Activated naive CD8-positive, alpha-beta T cell treated with anti-CD3 and anti-CD28 coated beads, Interleukin-2, amount 10 ng/mL, durations not matched to agents 7 days and 5 days (primary cell): ENCODE data around the gene POU2AF2. TPM values are rescaled to one million over a fixed set of nuclear protein-coding genes. Genes with fewer than 3 reads are reported as not detected.
"Not testable (repeated sequence)": the region's sequence is repeated elsewhere in the genome, so short reads cannot be mapped to it uniquely, and the experiment has no call there.

Experiments used
- ATAC-seq: fragments of 150-1000 bp; cut with Tn5 transposase; one replicate; pipeline ENCODE4 v1.10.0; 2021; ENCODE audit warnings: low read depth, moderate library complexity
- POLR2A ChIA-PET: fragments of 350-600 bp; sonication (Branson Sonifier 250); formaldehyde crosslinking; loops from one replicate; lab custom pipeline; 2021; ENCODE audit warnings: antibody characterized with exemption; lab: Charles Lee
- DNase-seq: peaks from one replicate; pipeline ENCODE4 v3.0.0; 2021
- H3K27ac Mint-ChIP-seq: one replicate; pipeline ENCODE4 v1.8.0; 2022; ENCODE audit warnings: mild to moderate bottlenecking, mixed read lengths
- H3K27me3 Mint-ChIP-seq: one replicate; pipeline ENCODE4 v1.8.0; 2022; ENCODE audit warnings: mild to moderate bottlenecking, moderate library complexity, mixed read lengths
- H3K36me3 Mint-ChIP-seq: one replicate; pipeline ENCODE4 v1.8.0; 2021; ENCODE audit warnings: mild to moderate bottlenecking, mixed read lengths
- H3K4me1 Mint-ChIP-seq: one replicate; pipeline ENCODE4 v1.8.0; 2021; ENCODE audit warnings: mixed read lengths
- H3K4me3 Mint-ChIP-seq: one replicate; pipeline ENCODE4 v1.8.0; 2022; ENCODE audit warnings: mild to moderate bottlenecking, moderate library complexity, mixed read lengths
- H3K9me3 Mint-ChIP-seq: one replicate; pipeline ENCODE4 v1.8.0; 2021; ENCODE audit warnings: mixed read lengths
- total RNA-seq, 2 experiments: library from RNA; stranded (reverse); gene quantifications; one replicate each; pipeline ENCODE4 v1.2.3, GENCODE V29; 2021

Gene POU2AF2
- total RNA-seq, 2 experiments from 2014 or later = not detected

- H3K36me3 Mint-ChIP-seq = no peaks in the 10 kb centered on the region
- DNase-seq = peak; percentile 53
- H3K27ac Mint-ChIP-seq = peak overlapping the region; percentile 26
Measured at GRCh38 chr11:111229604-111230003, 15.9 kb upstream of the POU2AF2 start.

DNA sequence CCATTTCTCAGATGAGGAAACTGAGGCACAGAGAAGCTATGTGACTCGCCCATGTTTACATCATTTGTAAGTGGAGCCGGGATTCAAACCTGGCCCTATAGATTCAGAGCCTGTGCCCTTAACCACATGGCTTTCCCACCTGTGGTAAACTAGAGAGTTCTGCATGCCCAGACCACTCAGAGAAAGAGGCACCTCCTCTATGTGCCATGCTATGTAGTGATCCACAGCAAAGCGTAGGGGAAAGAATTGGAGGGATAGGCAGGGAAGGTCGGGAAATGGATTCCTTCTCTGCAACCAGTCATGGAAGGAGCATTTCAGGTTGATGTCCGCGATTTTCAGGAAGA, 15.4 kb upstream of the POU2AF2 start:
- peak overlapping the region; percentile 73 for H3K4me3 Mint-ChIP-seq
- H3K36me3 Mint-ChIP-seq = no peaks in the 10 kb centered on the region
- peaks cover 25% of the 10 kb centered on the region for H3K27me3 Mint-ChIP-seq
- no peak overlapping the region for H3K27ac Mint-ChIP-seq
- DNase-seq = no peak
- H3K4me1 Mint-ChIP-seq = peaks cover 24% of the 10 kb centered on the region
- POLR2A ChIA-PET = no interaction called here
- H3K9me3 Mint-ChIP-seq = no peaks in the 10 kb centered on the region
- ATAC-seq = peak; percentile 37

More at GRCh38 chr11:111229604-111230003, 15.9 kb upstream of the POU2AF2 start:
- peak; percentile 58 for ATAC-seq
- POLR2A ChIA-PET = interaction anchor here (1.5 kb wide), 1 partner anchor 800 kb away, joined by 3 read pairs; the partner anchor contains the start of gene FDX1
- Mint-ChIP-seq H3K9me3 (no peaks in the 10 kb centered on the region), H3K4me1 (peaks cover 24% of the 10 kb centered on the region), H3K27me3 (peaks cover 25% of the 10 kb centered on the region), H3K4me3 (peak overlapping the region; percentile 73)

- Mint-ChIP-seq H3K36me3 (no peaks in the 10 kb centered on the region), H3K4me3 (no peak overlapping the region), H3K4me1 (peaks cover 24% of the 10 kb centered on the region), H3K27me3 (peaks cover 23% of the 10 kb centered on the region), H3K9me3 (no peaks in the 10 kb centered on the region), H3K27ac (no peak overlapping the region)
- DNase-seq (no peak), ATAC-seq (no peak)
- POLR2A ChIA-PET = interaction anchor here (1.2 kb wide), 1 partner anchor 802 kb away, joined by 3 read pairs; the partner anchor contains the start of gene FDX1
Measured at GRCh38 chr11:111231836-111232235, 13.7 kb upstream of the POU2AF2 start.

DNA sequence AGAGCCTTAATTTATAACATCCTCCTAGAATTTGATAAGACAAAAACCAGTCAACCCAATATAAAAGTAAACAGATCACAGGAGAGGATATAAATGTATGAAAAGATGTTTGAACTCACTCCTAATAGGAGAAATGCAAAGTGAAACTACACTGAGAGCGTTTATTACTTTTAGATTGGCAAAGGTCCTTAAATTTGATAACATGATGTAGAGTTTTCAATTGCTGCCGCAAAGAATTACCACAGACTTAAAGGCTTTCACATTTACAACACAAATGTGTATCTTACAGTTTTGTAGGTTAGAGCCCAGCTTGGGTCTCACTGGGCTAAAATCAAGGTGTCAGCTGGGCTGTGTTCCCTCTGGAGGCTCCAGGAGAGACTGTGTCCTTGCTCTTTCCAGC, 9.1 kb upstream of the POU2AF2 start:
- ATAC-seq (no peak), DNase-seq (no peak)
- H3K4me3 Mint-ChIP-seq = no peak overlapping the region
- POLR2A ChIA-PET = no interaction called here
- no peak overlapping the region for H3K27ac Mint-ChIP-seq
- H3K27me3 Mint-ChIP-seq = peaks cover 27% of the 10 kb centered on the region
- no peaks in the 10 kb centered on the region for H3K36me3 Mint-ChIP-seq
- H3K4me1 Mint-ChIP-seq = peaks cover 2% of the 10 kb centered on the region
- H3K9me3 Mint-ChIP-seq = no peaks in the 10 kb centered on the region

DNA sequence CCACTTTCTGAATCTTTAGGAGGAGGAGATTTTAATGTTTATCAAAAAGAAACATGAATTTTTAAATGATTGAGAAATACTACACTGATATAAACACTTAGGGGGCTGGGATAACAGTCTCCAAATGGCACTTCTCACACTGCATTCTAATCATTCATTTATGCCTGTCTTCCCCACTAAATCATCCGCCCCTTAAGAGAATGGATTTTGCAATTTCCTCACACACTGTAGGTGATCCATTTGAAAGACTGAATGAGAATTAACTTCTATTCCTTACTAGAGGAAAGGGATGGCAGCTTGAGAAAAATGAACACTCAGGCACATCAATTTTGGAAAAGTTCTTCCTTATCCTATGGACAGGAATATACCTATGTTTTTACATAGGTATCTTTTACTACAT, 7.6 kb upstream of the POU2AF2 start:
- no peak for DNase-seq
- H3K27me3 Mint-ChIP-seq = peaks cover 29% of the 10 kb centered on the region
- POLR2A ChIA-PET = no interaction called here
- H3K4me3 Mint-ChIP-seq = no peak overlapping the region
- H3K4me1 Mint-ChIP-seq = no peaks in the 10 kb centered on the region
- H3K36me3 Mint-ChIP-seq = no peaks in the 10 kb centered on the region
- no peak for ATAC-seq
- H3K27ac Mint-ChIP-seq = no peak overlapping the region
- no peaks in the 10 kb centered on the region for H3K9me3 Mint-ChIP-seq

DNA sequence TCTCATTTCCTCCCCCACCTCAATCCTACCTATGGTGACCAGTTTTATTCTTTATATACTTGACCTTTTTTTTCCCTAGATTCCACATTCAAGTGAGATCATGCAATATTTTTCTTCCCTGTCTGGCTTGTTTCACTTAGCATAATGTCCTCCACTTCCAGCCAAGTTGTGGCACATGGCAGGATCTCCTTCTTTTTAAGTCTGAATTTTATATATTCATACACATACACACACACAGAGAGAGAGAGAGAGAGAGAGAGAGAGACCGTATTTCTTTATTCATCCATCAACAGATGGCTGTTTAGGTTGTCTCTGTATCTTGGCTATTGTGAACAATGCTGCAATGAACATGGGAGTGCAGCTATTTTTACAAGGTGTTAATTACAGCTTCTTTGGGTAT, 1.4 kb downstream of the POU2AF2 start:
- H3K27ac Mint-ChIP-seq = no peak overlapping the region
- no peak for ATAC-seq
- POLR2A ChIA-PET = no interaction called here
- no peaks in the 10 kb centered on the region for H3K9me3 Mint-ChIP-seq
- H3K27me3 Mint-ChIP-seq = peaks cover 54% of the 10 kb centered on the region
- H3K4me3 Mint-ChIP-seq = no peak overlapping the region
- no peaks in the 10 kb centered on the region for H3K36me3 Mint-ChIP-seq
- DNase-seq = no peak
- no peaks in the 10 kb centered on the region for H3K4me1 Mint-ChIP-seq

- POLR2A ChIA-PET = no interaction called here
- no peaks in the 10 kb centered on the region for H3K36me3 Mint-ChIP-seq
- no peaks in the 10 kb centered on the region for H3K4me1 Mint-ChIP-seq
- no peak for ATAC-seq
- no peak overlapping the region for H3K4me3 Mint-ChIP-seq
- peaks cover 33% of the 10 kb centered on the region for H3K27me3 Mint-ChIP-seq
- no peak for DNase-seq
- H3K27ac Mint-ChIP-seq = no peak overlapping the region
- H3K9me3 Mint-ChIP-seq = no peaks in the 10 kb centered on the region
Measured at GRCh38 chr11:111250936-111251335, 5.4 kb downstream of the POU2AF2 start.

DNA sequence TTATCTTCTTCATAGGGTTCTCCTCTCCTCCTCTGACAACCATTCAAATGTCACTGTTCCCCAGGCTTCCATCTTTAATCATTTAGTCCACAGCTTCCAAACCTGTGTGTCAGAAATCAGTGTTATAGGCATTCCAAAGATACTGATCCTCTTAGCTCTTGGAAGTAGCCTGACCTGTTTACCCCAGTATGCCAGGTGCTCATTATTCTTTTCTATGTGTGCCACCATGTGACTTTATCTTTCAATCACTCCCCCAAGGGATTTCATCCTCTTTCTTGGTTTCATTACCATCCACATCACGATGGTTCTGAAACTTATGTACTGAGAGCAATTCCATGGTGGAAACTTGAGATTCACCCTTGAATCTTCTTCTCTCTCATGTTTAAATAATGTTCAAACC, 7.6 kb downstream of the POU2AF2 start:
- no peak overlapping the region for H3K4me3 Mint-ChIP-seq
- ATAC-seq = no peak
- no peaks in the 10 kb centered on the region for H3K9me3 Mint-ChIP-seq
- no peak for DNase-seq
- H3K36me3 Mint-ChIP-seq = no peaks in the 10 kb centered on the region
- POLR2A ChIA-PET = no interaction called here
- no peak overlapping the region for H3K27ac Mint-ChIP-seq
- peaks cover 34% of the 10 kb centered on the region for H3K27me3 Mint-ChIP-seq
- H3K4me1 Mint-ChIP-seq = no peaks in the 10 kb centered on the region

GRCh38 chr11:111253630-111254029, 8.1 kb downstream of the POU2AF2 start:
- Mint-ChIP-seq H3K27me3 (peaks cover 31% of the 10 kb centered on the region), H3K4me3 (no peak overlapping the region), H3K4me1 (no peaks in the 10 kb centered on the region), H3K36me3 (no peaks in the 10 kb centered on the region), H3K27ac (no peak overlapping the region), H3K9me3 (no peaks in the 10 kb centered on the region)
- POLR2A ChIA-PET = no interaction called here
- DNase-seq (no peak), ATAC-seq (no peak)

DNA sequence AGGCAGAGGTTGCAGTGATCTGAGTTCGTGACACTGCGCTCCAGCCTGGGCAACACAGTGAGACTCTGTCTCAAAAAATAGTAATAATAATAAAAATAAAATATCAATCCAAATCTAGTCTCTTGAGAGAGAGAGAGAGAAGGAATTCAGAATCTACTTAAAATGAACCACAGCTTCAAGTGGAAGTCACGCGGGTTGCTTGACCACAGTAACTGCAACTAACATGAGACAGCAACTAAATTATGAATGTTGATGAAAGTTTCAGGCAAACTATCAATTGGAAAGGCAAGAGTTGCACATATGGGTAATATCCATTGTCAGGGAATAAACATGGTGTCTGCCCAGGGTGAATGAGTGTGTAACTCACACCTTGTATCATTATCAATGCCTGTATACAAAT, 12.5 kb downstream of the POU2AF2 start:
- no peak for DNase-seq
- POLR2A ChIA-PET = no interaction called here
- no peaks in the 10 kb centered on the region for H3K4me1 Mint-ChIP-seq
- H3K27ac Mint-ChIP-seq = no peak overlapping the region
- H3K36me3 Mint-ChIP-seq = no peaks in the 10 kb centered on the region
- no peaks in the 10 kb centered on the region for H3K9me3 Mint-ChIP-seq
- no peak for ATAC-seq
- no peak overlapping the region for H3K4me3 Mint-ChIP-seq
- peaks cover 43% of the 10 kb centered on the region for H3K27me3 Mint-ChIP-seq

- Mint-ChIP-seq H3K4me3 (no peak overlapping the region), H3K9me3 (no peaks in the 10 kb centered on the region), H3K27ac (no peak overlapping the region), H3K36me3 (no peaks in the 10 kb centered on the region), H3K27me3 (peaks cover 48% of the 10 kb centered on the region), H3K4me1 (peaks cover 2% of the 10 kb centered on the region)
- DNase-seq (no peak), ATAC-seq (no peak)
- POLR2A ChIA-PET = no interaction called here
Measured at GRCh38 chr11:111259896-111260295, 14.4 kb downstream of the POU2AF2 start.

GRCh38 chr11:111260811-111261210, 15.3 kb downstream of the POU2AF2 start:
- ATAC-seq = no peak
- H3K4me3 Mint-ChIP-seq = no peak overlapping the region
- no peaks in the 10 kb centered on the region for H3K9me3 Mint-ChIP-seq
- POLR2A ChIA-PET = no interaction called here
- no peaks in the 10 kb centered on the region for H3K36me3 Mint-ChIP-seq
- DNase-seq = no peak
- no peak overlapping the region for H3K27ac Mint-ChIP-seq
- peaks cover 45% of the 10 kb centered on the region for H3K27me3 Mint-ChIP-seq
- H3K4me1 Mint-ChIP-seq = peaks cover 2% of the 10 kb centered on the region

DNA sequence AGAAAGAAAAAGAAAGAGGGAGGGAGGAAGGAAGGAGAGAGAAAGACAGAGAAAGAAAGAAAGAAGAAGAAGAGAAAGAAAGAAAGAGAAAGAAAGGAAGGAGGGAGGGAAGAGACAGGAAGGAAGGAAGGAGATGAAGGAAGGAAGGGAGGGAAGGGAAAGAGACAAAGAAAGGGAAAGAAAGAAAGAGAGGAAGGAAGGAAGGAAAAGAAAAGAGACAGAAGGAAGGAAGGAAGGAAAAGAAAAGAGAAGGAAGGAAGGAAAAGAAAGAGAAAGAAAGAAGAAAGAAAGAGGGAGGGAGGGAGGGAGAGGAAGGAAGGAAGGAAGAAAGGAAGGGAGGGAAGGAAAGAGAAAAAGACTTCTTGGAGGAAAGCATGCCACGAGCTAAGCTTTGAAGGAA, 19.1 kb downstream of the POU2AF2 start:
- H3K9me3 Mint-ChIP-seq = no peaks in the 10 kb centered on the region
- no peak overlapping the region for H3K27ac Mint-ChIP-seq
- H3K4me1 Mint-ChIP-seq = peaks cover 2% of the 10 kb centered on the region
- H3K36me3 Mint-ChIP-seq = no peaks in the 10 kb centered on the region
- ATAC-seq (no peak), DNase-seq (no peak)
- H3K27me3 Mint-ChIP-seq = peaks cover 33% of the 10 kb centered on the region
- POLR2A ChIA-PET = no interaction called here
- H3K4me3 Mint-ChIP-seq = no peak overlapping the region

DNA sequence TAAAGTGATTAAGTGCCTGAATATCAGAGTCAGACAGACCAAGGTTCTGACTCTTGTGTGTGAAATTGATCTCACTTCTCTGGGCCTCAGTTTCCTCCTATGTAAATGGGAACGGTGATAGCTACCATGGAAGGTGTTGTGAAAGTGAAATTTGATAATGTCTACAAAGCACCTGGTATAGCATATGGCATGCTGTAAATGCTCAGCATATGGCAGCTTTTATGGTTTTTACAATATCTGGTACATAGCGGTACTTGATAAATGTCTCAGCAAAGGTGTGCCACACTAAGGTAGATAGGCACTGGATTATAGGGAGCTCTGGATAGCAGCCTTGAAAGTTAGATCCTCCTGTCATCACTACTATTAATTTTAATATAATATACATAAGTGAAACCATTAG, 19.9 kb downstream of the POU2AF2 start:
- H3K36me3 Mint-ChIP-seq = no peaks in the 10 kb centered on the region
- no peaks in the 10 kb centered on the region for H3K9me3 Mint-ChIP-seq
- DNase-seq (no peak), ATAC-seq (no peak)
- H3K4me3 Mint-ChIP-seq = no peak overlapping the region
- H3K27me3 Mint-ChIP-seq = peaks cover 33% of the 10 kb centered on the region
- H3K4me1 Mint-ChIP-seq = peaks cover 2% of the 10 kb centered on the region
- POLR2A ChIA-PET = no interaction called here
- H3K27ac Mint-ChIP-seq = no peak overlapping the region

GRCh38 chr11:111268303-111268702, 22.8 kb downstream of the POU2AF2 start:
- H3K36me3 Mint-ChIP-seq, ATAC-seq, H3K27ac Mint-ChIP-seq, H3K4me1 Mint-ChIP-seq, DNase-seq, H3K9me3 Mint-ChIP-seq, POLR2A ChIA-PET, H3K4me3 Mint-ChIP-seq: not testable (repeated sequence)
- H3K27me3 Mint-ChIP-seq = peaks cover 13% of the 10 kb centered on the region
